Lung (tissue), 12 donors: ENCODE measurements around the gene WWC2. TPM values are rescaled to one million over a fixed set of nuclear protein-coding genes. Genes with fewer than 3 reads are reported as not detected.

Source experiments
- ATAC-seq: fragments of 200-7000 bp; cut with Tn5 transposase; one replicate; pipeline ENCODE4 v1.9.1; 2020; ENCODE audit warnings: moderate number of reproducible peaks; ENCODE audit not compliant: insufficient read depth, low FRiP score
- DNase-seq, 3 donors: peaks; one replicate each; pipeline ENCODE4 v3.0.0-alpha.2; 2013 to 2017
- H3K27ac ChIP-seq, 2 donors: one replicate each; pipeline ENCODE4 v1.5.1; 2013; ENCODE audit warnings: mild to moderate bottlenecking in 2 of 2, moderate library complexity in 2 of 2, control low read depth in 1 of 2, inconsistent platforms in 1 of 2, low read depth in 1 of 2, low read length in 1 of 2
- H3K27me3 ChIP-seq, 3 donors: one replicate each; pipeline ENCODE4 v1.5.1; 2013; ENCODE audit warnings: low read length in 2 of 3; ENCODE audit not compliant: control insufficient read depth in 3 of 3, insufficient read depth in 3 of 3
- H3K36me3 ChIP-seq, 4 donors: one replicate each; pipeline ENCODE4 v1.5.1; 2013; ENCODE audit warnings: low read length in 4 of 4, mild to moderate bottlenecking in 1 of 4, moderate library complexity in 1 of 4; ENCODE audit not compliant: control insufficient read depth in 4 of 4, insufficient read depth in 4 of 4
- H3K4me1 ChIP-seq, 5 donors: one replicate each; pipeline ENCODE4 v1.5.1; 2013; ENCODE audit warnings: low read length in 5 of 5, mild to moderate bottlenecking in 2 of 5, moderate library complexity in 1 of 5; ENCODE audit not compliant: control insufficient read depth in 5 of 5, insufficient read depth in 5 of 5
- H3K4me3 ChIP-seq: one replicate; pipeline ENCODE4 v1.5.1; 2013; ENCODE audit warnings: mild to moderate bottlenecking, control low read depth, moderate library complexity
- H3K9ac ChIP-seq, 2 donors: one replicate each; pipeline ENCODE4 v1.5.1; 2013; ENCODE audit warnings: low read length in 2 of 2, control low read depth in 1 of 2; ENCODE audit not compliant: insufficient read depth in 1 of 2
- H3K9me3 ChIP-seq, 4 donors: one replicate each; pipeline ENCODE4 v1.5.1; 2013; ENCODE audit warnings: low read length in 3 of 4, mild to moderate bottlenecking in 1 of 4, moderate library complexity in 1 of 4; ENCODE audit not compliant: control insufficient read depth in 4 of 4, insufficient read depth in 3 of 4
- WGBS, 2 donors: extraction: QIAGEN DNeasy Blood & Tissue Kit; methylation state at CpG; one replicate each; pipeline ENCODE4 v1.1.7; 2013; 5-methylcytosine and 5-hydroxymethylcytosine counted together
- polyA plus RNA-seq, 2 donors: library from polyadenylated mRNA; stranded (reverse); fragments of 200-250 nt; gene quantifications; one replicate each; pipeline ENCODE4 v1.2.1, GENCODE V29; 2013
- total RNA-seq, 2 donors: library from RNA; depleted of rRNA in 1 of 2; stranded (reverse); fragments of >200 nt in 1 of 2; gene quantifications; one replicate each; pipeline ENCODE4 v1.2.1, GENCODE V29; 2014 to 2021
- TF ChIP-seq, protein P1 (sequence below): IDR thresholded peaks from 2 replicates; pipeline ENCODE4 v1.5.1; 2012; ENCODE audit warnings: mild to moderate bottlenecking; ENCODE audit errors: control extremely low read depth, extremely low read depth
- donor health status: control.
- donor health status: control.
- donor health status: Bipolar disorder and iron deficiency.
- donor health status: healthy.
- donor health status: DM: yes; HTN: yes; CAD: no.

Gene WWC2
- total and polyA plus RNA-seq, 4 donors: 15.6 to 124 (median 45.2) TPM

DNA sequence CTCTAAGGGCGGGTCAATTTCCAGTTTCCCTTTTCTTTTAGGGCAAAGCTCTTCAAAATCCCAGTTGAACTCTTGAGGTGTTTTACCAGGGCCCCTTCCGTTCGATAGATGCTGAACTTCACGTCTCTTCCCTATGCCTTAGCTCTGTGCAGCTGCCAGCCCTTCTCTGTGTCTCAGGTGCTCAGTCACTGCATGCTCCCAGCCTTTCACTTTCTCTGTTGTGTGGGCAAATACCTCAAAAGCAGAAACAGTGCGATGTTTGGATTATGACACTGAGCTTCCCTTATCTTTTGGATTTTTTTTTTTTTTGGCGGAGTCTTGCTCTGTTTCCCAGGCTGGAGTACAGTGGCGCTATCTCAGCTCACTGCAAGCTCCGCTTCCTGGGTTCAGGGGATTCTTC lies 112.5 kb downstream of the WWC2 start:
- H3K4me3 ChIP-seq: no peak overlapping the region
- H3K4me1 ChIP-seq: peaks cover 0 to 3% (median 0%) of the 10 kb centered on the region in 5 donors
- H3K9ac ChIP-seq: no peak overlapping the region
- TF ChIP-seq, protein P1, sequence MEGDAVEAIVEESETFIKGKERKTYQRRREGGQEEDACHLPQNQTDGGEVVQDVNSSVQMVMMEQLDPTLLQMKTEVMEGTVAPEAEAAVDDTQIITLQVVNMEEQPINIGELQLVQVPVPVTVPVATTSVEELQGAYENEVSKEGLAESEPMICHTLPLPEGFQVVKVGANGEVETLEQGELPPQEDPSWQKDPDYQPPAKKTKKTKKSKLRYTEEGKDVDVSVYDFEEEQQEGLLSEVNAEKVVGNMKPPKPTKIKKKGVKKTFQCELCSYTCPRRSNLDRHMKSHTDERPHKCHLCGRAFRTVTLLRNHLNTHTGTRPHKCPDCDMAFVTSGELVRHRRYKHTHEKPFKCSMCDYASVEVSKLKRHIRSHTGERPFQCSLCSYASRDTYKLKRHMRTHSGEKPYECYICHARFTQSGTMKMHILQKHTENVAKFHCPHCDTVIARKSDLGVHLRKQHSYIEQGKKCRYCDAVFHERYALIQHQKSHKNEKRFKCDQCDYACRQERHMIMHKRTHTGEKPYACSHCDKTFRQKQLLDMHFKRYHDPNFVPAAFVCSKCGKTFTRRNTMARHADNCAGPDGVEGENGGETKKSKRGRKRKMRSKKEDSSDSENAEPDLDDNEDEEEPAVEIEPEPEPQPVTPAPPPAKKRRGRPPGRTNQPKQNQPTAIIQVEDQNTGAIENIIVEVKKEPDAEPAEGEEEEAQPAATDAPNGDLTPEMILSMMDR: no peak
- DNase-seq (no peak), ATAC-seq (no peak)
- H3K27me3 ChIP-seq: no peaks in the 10 kb centered on the region
- WGBS, 2 donors: 94% methylated on average over 8 of the region's 8 CpGs
- H3K27ac ChIP-seq: no peak overlapping the region
- H3K36me3 ChIP-seq: peaks cover 3 to 17% (median 5%) of the 10 kb centered on the region in 4 donors
- no peaks in the 10 kb centered on the region for H3K9me3 ChIP-seq

GRCh38 chr4:183213996-183214395 lies 114.9 kb downstream of the WWC2 start:
- H3K27ac ChIP-seq: no peak overlapping the region
- ATAC-seq: no peak
- WGBS, 2 donors: 69 to 83% methylated on average over 2 of the region's 2 CpGs

GRCh38 chr4:183214912-183215488 lies 115.9 kb downstream of the WWC2 start:
- WGBS, 2 donors: 95 to 97% methylated on average over 4 of the region's 4 CpGs
- H3K4me3 ChIP-seq: no peak overlapping the region
- TF ChIP-seq, protein P1: no peak
- no peak overlapping the region for H3K27ac ChIP-seq
- DNase-seq: no peak
- H3K27me3 ChIP-seq: no peaks in the 10 kb centered on the region
- H3K4me1 ChIP-seq: peaks cover 0 to 3% (median 0%) of the 10 kb centered on the region in 5 donors
- ATAC-seq: no peak
- no peaks in the 10 kb centered on the region for H3K9me3 ChIP-seq
- H3K36me3 ChIP-seq: peaks cover 0 to 10% (median 2%) of the 10 kb centered on the region in 4 donors
- no peak overlapping the region for H3K9ac ChIP-seq

More at GRCh38 chr4:183213996-183214395, 114.9 kb downstream of the WWC2 start:
- Histone ChIP-seq H3K4me3 (no peak overlapping the region), H3K9me3 (no peaks in the 10 kb centered on the region), H3K27me3 (no peaks in the 10 kb centered on the region), H3K4me1 (peaks cover 0 to 3% (median 0%) of the 10 kb centered on the region in 5 donors), H3K9ac (no peak overlapping the region), H3K36me3 (peaks cover 3 to 13% (median 5%) of the 10 kb centered on the region in 4 donors)
- DNase-seq: no peak
- TF ChIP-seq, protein P1: no peak

DNA sequence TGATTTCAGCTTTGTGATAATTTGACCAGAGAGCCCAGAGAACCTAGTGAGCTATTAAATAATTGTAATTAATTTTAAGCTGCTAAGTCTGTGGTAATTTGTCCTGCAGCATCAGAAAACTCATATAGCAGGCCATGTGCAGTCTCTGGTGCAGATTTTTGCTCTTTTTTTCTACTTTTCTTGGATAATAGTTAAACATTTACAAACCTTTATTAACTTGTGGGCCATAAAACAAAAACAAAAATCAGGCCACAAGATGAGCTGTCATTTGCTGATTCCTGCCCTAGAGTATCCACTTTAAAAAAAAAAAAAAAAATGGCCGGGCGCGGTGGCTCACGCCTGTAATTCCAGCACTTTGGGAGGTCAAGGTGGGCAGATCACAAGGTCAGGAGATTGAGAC lies 121.2 kb downstream of the WWC2 start:
- 97 to 98% methylated on average over 4 of the region's 4 CpGs for WGBS, 2 donors

More for the DNA sequence above, 121.2 kb downstream of the WWC2 start:
- H3K27me3 ChIP-seq: no peaks in the 10 kb centered on the region
- no peaks in the 10 kb centered on the region for H3K36me3 ChIP-seq
- no peaks in the 10 kb centered on the region for H3K9me3 ChIP-seq
- peaks cover 0 to 3% (median 0%) of the 10 kb centered on the region in 5 donors for H3K4me1 ChIP-seq
- TF ChIP-seq, protein P1: no peak
- no peak overlapping the region for H3K27ac ChIP-seq
- no peak for ATAC-seq
- DNase-seq: no peak
- H3K9ac ChIP-seq: no peak overlapping the region
- H3K4me3 ChIP-seq: no peak overlapping the region
